NCI-H2171 (cell line): ENCODE measurements around the gene SPOCK1.

Experiments used
- DNase-seq: peaks from one replicate; lab custom pipeline; 2025; lab: John Stamatoyannopoulos, UW

SPOCK1 gene

DNA sequence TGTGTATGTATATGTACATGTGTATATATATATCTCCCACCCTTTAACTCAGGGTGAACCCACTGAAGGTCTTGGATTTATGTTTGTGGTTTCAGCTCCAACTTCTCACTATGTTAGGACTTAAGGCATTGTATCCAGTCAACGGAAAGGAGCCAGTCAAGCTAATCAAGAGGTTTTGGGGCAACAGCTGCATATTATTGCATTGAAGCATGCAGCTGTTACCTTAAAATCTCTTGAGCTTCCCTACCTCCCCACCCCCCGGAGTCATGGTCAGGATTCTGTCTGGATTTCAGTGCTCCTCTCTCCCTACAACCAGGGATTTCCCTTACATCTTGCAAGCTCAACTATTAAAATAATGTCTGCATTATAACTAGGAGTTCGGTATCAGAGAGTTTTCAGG, 399.5 kb downstream of the SPOCK1 start:
- DNase-seq = no peak

DNA sequence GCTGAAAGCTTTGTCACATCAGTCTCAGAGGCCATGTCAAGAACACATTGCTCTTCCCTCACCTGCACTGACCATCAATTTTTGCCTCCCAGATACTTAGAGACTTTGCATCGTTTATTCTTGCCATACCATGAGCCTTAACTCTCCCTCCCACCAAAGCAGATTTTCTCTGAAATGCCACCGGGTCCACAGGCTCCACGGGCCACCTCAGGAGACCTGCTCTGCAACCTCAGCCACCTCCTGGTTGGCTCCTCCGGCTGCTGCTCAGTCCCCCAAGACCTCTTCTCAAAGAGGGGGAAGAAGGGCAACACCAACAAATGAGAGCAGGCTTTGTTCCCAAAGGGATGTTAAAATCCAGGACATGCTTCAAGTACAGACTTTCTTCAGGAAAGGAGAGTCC, 400.5 kb downstream of the SPOCK1 start:
- DNase-seq = no peak

DNA sequence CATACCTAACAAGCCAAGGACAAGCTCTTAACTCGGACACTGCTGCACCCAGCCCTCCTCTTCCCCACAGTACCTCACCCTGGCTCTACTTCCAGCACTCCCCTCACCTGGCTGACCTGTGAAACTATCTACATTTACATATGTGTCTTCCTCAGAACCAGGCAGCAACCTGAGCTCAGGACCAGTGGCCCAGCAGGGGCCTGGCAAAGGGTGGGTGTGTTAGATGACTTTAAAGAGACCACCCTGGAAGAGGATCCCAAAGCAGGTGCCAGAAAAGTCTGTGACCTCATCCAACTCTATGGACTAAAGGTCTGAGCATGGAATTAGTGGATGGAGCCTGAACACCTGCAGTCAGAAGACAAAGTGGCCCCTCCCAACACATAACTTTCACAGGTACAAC, 400.9 kb downstream of the SPOCK1 start:
- no peak for DNase-seq

DNA sequence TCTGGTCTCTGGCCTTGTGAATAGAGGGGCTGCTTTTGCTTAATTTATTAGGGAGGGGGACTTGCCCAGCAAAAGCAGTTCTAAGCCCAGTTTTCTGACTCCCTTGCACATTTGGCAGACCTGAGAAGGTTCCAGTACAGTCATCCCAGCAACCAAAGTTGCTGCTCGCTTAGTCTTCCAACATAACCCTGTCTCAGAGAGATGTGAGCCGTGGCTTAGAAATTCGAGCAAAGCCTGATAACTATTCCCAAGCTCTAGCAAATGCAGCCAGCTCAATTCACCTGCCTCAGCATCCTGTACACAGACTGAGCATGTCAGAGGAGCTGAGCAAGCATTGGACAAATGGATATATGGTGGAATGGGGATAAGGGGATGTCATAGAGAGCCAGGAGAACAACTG, 401.9 kb downstream of the SPOCK1 start:
- no peak for DNase-seq

DNA sequence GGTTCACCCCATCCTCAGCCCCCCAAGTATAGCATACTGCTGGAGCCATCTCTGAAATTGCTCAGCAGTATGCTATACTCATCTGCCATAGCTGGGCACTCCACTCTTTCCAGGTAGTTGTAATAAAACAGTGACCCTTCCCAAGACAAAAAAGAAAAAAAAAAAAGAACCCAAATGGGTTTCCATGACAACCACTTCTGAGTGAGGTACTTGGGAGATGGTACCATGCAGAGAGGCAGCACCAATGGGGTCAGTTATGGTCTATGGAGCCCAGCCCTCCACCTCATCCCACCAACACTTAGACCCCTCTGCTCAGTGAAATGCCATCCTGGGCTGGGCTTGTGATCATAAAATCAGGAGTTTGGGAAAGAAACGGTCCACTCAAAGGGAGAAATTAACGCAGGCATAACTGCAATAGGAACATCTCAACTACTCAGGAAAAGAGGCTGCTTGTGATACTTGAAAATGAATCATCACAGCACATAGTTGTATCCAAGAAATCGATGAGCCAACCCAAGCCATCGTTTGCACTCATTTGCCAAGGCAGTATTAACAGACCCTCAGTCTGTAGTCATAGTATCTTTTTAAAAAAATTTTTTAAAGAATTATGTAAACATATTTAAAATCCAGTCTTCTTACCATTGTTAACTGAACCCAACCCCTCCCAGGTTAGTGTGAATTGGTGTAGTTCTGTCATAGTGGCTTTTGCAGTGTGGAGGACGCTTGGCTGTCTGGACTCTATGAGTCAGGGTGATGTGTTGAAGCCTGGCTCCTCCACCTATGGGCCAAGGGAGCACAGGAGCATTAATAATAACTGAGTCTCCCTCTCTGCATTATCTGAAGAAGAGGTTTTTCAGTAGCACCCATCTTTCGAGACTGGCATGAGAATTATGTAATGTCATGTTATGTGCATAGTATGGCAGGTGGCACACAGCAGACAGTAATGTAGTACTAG, 402.7 kb downstream of the SPOCK1 start:
- no peak for DNase-seq

DNA sequence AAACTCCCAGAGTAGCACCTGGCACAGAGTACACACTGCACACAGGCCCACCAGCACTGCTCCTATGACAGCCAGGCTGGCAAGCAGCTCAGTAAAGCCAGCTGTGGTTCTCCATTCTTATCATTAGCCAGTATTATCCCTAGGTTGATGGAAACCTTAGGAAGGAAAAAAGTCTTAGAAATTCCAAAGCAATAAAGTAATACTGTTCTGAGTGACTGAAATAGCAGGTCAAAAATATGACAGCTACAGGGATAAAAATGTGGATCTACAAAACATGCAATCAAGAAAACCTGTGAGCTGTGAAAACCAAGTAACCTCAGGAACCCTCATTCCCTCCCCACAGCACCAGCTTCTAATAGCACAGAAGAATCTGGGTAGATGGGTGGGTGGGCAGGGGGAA, 403.5 kb downstream of the SPOCK1 start:
- DNase-seq = no peak

DNA sequence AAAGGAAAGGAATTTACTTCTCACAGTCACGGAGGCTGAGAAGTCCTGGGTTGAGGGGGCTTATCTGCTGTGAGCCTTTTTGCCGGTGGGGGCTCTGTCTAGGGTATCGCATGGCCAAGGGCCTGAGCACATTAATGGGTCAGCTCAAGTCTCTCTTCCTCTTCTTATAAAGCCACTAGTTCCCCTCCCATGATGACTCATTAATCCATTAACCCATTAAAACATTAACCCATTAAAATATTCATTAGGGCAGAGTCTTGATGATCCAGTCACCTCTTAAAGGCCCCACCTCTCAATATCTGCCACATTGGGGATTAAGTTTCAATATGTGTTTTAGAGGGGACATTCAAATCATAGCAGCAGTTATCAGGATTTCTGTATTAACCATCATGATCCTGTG, 406.3 kb downstream of the SPOCK1 start:
- no peak for DNase-seq

DNA sequence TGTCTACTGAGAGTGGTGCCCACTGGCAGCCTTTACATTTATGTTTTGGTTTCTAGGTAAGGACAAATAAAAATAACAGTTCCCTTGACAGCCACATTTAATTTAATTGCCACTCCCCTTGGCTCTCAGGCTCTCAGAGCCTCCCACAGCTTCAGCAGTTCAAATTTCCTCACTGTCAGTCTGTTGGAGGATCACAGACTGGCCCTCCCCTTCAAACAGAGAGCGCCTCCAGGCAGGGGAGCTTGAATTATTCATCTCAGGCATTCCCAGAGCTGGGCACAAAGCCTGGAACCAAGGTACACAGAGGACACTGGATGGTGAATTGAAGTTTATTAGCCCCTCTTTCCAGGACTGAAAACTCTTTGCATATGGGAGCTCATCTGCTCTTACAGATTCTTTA, 407.7 kb downstream of the SPOCK1 start:
- DNase-seq = no peak

DNA sequence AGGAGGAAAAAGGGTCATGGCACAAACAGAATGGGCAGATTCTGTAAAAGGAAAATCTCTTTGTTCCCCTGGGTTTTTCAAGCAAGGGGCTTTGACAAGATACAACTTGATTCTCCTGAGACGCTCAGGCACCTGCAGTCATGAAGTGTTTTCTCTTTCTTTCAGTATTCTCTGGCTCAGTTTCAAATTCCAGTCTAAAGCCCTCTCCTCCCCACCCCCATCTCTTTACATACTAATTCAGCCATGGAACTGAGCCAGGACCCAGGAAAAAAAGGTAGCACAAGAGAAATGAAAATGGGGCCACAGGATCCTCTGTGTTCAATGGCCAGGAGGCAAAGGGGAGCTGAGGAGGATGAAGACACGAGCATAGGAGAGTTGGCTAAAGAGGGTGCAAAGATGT, 408.4 kb downstream of the SPOCK1 start:
- DNase-seq = peak; percentile 51

DNA sequence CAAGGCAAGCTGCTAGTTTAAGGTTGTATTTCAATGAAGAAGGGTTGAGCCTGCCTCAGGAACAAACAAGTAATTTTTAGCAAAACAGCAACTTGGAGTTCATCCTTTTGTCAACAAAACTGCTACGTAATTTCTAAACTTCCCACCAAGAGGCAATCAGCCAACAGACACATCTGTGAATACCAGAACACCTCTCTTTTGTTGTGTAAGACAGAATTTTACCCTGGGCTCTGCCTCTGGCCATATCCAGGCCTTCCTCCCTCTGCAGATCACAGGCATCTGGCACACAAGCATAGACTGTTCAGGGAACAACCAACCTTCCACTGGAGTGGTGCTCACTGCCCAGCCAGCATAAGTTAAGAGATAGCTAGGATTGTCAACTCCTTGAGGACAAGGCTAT, 409.0 kb downstream of the SPOCK1 start:
- DNase-seq = no peak

DNA sequence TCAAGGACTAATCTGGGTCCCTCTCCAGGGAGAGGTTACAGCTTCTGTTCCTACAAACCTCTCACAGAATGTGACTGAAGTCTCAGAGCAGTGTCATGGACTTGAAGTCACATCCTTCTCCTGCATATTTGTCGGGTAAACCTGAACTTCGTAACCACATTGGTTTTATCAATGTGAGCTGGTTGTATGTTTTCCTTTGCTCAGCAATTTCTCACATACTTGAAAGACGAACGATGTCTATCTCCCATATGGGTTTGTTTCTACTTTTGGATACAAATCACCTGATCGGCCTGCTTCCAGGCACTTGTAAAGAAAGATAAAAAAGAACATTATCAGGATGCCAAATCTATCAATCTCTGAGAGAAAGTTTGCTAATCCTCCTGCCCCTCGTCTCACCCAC, 411.0 kb downstream of the SPOCK1 start:
- DNase-seq = no peak

DNA sequence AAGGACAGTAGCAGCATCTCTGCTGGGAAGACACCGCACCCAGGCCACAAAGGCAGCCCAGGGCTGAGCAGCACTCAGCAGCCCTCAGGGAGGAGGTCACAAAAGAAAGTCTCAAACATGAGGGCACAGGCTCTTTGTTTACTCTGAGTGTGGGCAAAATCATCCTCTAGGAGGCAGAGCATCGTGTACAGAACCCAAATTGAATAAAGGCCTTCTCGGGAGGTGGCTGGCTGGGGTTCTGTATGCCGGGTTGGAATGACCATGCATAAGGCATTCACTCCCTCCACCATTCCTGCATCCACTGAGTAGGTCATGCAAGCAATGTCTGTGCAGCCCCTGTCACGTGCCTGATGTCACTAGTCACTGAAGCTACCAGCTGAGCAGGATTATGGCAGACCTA, 412.8 kb downstream of the SPOCK1 start:
- DNase-seq = no peak

DNA sequence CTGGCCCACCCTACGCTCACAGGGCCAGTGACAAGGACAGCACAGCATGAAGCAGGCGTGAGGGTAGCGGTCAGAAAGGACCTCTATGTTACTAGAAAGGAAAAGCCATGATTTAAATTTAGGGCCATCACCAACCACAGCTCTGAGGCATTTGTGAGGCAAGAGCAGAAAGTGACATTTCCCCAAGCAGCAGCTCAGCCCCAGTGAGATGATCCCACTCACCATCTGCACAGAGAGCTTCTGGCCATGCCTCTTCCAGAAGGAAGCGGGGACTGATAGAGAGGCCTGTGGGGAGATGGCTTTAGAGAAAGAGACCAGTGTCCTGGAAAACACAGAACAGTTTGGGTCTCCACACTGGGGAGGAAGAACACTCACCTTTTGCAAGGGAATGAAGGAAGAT, 413.9 kb downstream of the SPOCK1 start:
- no peak for DNase-seq

DNA sequence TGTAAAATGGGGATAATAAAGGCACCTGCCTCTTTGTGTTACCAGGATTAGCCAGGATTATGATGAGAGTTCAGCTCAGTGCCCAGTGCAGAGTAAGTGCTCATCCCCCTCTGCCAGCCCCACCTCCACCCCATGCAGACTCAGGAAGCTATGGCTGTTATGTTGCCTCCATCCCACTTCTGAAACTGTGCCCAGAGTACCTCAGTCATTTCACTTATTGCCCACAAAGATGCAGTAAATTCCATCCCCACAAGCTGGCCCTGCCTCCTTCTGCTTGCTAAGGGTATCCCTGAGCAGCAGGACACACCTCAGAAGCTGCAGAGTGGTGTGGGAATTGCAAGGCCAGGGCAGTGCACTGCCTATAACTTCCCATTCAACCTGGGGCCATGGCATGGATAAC, 415.1 kb downstream of the SPOCK1 start:
- no peak for DNase-seq

DNA sequence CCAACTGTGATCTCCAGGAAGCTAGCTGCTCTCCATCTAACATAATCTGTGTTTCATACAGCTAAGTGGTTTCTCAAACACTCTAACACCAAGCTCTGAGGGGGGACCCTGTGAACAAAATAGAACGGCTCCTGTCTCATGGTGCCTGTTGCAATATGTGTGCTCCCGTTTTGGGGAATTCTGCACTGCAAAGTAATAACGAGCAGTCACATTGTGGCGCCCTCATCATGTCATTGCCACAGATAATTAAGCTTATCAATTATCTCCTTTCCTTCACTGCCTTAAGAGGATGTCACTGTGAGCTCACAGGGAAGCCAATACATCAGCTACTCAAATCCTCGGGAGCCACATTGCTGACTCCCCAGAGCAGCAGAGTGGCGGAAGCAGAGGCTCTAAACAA, 416.2 kb downstream of the SPOCK1 start:
- DNase-seq = no peak

DNA sequence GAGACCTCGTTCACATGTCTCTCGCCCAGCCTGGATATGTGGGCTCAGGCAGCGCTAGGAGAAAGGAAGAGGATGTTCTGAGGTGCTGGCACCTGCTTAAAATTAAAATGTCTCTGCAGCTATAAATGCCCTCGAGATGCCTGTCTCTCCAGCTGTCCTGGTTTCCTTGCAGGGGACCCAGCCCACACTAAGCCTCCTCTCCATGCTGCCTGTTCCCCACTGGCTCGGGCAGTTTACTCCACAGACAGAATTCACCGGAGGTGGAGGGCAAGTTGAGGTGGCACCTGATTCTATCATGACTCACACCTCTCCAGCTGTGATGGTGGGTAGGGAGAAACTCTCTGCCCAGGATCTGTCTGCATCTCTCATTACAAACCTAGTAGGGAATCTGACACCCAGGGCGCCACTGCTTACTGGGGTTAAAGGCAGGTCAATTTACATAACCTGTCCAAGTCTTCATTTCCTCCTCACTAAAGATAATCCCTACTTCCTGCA, 420.9 kb downstream of the SPOCK1 start:
- DNase-seq = peak; percentile 31

DNA sequence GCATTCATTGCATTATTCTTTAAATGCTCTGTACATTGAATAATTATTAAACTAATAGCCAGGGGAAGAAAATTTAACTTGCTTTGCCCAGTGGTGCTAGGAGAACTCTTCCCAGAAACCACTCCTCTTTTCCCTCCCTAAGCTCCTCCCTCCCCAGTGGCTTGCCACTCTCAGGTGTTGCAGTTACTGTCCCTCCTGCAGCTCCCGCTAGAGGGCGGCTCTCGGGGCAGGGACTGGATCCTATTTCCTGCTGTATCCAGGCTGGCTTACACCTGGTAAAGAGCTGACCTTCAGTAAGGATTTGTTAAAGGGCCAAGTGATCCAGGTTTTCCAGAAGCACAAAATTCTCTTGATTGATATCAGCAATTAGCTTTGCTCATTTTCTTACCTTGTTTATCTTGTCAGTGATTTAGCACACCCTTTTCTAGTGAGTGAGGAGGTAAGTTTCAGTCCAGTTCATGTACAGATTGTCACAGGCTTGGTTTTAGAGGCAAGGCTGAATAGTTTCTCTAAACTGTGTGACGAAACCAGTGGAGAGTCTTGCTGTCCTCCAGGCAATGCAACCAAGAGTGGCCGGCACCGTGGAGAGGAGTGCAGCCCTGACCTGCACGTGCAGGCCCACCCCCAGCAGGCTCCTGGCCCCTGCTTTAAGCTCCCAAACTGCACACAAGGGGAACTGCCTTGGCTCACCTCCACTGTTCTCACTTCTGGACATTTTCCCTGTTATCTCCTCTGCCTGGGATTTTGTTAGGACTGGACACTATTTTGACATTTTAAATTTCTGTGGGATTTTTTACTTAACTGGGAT, 423.8 kb downstream of the SPOCK1 start:
- DNase-seq = peak; percentile 33

DNA sequence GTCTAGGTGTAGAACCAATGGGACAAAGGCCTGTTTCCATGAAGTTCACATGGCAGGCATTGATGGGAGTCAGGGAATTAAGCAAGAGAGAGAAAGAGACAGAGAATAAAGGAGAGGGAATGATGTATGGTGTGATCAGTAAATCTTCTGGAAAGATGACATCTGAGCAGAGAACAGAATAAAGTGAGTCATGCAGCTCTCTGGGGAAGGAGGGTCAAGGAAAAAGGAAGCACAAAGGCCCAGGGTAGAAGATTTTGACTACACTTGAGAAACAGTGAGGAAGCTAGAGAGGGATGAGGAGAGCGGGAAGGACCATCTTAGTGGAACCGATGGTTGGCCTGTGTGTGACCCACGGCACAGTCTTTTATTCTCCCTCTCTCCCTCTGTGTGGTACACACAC, 425.9 kb downstream of the SPOCK1 start:
- DNase-seq = no peak

DNA sequence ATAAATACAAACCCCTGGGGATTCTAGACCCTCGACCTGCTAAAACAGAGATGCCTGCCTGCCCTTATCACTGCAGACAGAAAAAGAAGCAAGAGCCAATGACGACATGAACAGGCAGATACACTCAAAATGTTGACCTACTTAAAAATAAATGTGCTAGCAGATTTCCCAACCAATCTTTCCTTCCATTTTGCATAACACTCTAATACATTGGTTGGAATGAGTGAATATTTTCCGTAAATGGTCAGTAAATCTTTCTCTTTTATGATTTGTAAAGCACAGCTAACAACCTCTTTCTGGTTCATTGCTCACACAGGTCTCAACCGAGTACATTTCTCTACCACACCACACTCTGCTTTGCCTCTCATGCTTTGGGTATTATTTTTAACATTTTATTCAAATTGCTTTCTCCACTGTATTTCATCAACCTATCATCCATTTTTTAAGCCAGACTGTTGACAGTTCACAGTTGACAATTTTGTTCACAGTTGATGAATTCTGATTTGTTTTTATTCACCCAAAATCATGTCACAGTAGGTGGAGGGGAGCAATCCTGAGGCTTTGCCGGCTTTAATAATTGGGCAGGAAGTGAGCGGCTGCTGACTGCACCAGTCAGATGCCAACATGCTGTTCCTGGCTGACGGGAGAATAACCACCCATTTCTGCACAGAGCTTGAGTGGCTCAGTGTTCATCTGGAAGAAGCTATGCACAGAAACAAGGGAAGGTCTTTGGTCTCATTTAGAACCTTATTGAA, 426.6 kb downstream of the SPOCK1 start:
- DNase-seq = no peak

DNA sequence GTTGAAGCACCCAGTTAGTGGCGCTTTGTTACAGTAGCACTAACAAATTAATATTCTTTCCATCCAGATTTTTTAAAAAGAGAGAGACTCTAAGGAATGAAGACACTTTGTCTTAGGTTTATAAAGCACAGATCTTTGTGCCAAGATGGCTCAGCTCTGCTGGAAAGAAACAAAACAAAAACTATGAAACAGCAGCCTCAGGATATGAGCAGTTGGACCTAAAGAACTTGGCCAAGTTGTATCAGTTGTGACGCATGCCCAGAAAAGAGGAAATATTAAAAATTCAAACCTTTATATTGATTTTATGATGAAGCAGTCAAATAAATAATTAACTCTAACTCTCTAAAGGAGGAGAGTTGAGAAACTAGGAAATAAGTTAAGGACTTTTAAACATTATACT, 427.2 kb downstream of the SPOCK1 start:
- no peak for DNase-seq

DNA sequence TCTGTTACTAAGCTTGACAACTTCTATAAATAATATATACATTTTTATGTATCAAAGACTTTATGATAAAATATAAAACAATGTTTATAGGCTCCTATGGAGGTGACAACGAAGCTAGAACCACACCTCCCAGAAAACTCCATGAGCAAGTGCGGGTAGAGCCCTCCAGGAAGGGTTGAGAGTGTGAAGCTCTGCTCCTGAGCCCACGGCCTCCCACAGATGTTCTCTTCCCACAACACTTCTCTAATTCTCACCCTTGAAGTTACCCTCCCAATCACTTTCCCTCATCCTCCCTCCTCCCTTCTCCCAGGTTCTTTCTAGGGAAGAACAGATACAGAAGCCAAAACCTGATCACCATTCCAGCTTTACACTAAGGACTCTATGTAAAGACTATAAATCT, 427.6 kb downstream of the SPOCK1 start:
- DNase-seq = no peak

DNA sequence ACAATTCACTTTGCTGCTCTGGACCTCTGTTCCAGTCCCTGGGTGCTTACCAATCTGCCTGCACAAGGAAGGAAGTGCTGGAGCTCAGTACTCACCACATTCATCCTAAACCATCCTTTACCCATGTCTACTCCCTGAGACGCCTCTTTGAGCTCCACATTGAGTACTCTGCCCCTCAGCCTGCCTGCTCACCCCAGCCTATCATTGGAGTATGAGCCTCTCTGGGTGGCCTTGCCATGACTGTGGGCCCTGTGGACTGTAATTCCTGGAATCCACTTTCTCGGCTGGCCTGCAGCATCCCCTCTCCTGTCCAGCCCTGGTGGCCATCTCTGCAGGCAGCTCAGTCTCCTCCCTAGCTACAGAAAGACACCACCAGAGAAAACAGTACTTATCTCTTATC, 428.6 kb downstream of the SPOCK1 start:
- no peak for DNase-seq
